ENCODE measurements around the gene E2F3. TPM values are rescaled to one million over a fixed set of nuclear protein-coding genes. Genes with fewer than 3 reads are reported as not detected.

The E2F3 gene
- total RNA-seq, 4 donors from 2014 or later = 2.2 to 16.3 (median 5.6) TPM

DNA sequence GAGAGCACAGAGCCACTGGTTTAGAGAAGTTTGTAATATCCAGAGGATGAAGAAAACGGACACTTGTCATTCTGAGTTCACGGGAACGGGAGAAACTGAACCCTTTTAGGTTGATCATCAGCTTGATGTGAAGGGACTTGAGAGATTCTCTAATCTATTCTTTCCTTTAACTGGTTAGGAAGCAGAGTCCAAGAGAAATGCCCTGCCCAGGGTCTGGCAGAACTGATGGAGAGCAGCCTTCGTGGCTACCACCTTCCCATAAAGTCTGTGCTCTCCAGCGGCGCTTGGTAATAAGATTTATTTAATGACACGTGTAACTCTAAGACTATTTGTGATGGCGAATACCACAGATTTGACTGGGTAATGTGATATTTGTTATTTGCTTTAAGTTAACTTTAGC, 36.0 kb downstream of the E2F3 start:
- Histone ChIP-seq H3K4me1 (no peaks in the 10 kb centered on the region), H3K27ac (no peak overlapping the region), H3K9me3 (no peaks in the 10 kb centered on the region), H3K27me3 (no peaks in the 10 kb centered on the region), H3K4me3 (no peak overlapping the region), H3K36me3 (no peaks in the 10 kb centered on the region)
- in situ Hi-C loops (cut with MboI; ENCODE audit: low pct_ligation_motif_present in 1 of 4, low pct_unique_long_range_greater_than_20kb in 1 of 4, low sequenced_read_pairs in 3 of 4) (no loop called here), intact Hi-C loops (cut with DNase I; ENCODE audit: low total_unique reads) (no loop called here)
- TF ChIP-seq EP300 (IDR thresholded peaks at IDR 0.05; ENCODE audit: low read depth) = no peak
- TF ChIP-seq POLR2A (IDR thresholded peaks at IDR 0.05) = no peak
- no peak for TF ChIP-seq POLR2AphosphoS5 (IDR thresholded peaks at IDR 0.05)
- TF ChIP-seq, protein P1, sequence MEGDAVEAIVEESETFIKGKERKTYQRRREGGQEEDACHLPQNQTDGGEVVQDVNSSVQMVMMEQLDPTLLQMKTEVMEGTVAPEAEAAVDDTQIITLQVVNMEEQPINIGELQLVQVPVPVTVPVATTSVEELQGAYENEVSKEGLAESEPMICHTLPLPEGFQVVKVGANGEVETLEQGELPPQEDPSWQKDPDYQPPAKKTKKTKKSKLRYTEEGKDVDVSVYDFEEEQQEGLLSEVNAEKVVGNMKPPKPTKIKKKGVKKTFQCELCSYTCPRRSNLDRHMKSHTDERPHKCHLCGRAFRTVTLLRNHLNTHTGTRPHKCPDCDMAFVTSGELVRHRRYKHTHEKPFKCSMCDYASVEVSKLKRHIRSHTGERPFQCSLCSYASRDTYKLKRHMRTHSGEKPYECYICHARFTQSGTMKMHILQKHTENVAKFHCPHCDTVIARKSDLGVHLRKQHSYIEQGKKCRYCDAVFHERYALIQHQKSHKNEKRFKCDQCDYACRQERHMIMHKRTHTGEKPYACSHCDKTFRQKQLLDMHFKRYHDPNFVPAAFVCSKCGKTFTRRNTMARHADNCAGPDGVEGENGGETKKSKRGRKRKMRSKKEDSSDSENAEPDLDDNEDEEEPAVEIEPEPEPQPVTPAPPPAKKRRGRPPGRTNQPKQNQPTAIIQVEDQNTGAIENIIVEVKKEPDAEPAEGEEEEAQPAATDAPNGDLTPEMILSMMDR (IDR thresholded peaks at IDR 0.05) = no peak
- 93 to 100% methylated on average over 4 to 8 of the region's 8 CpGs for WGBS, 2 donors (ENCODE audit: low coverage in 1 of 2)
- no peak for DNase-seq

DNA sequence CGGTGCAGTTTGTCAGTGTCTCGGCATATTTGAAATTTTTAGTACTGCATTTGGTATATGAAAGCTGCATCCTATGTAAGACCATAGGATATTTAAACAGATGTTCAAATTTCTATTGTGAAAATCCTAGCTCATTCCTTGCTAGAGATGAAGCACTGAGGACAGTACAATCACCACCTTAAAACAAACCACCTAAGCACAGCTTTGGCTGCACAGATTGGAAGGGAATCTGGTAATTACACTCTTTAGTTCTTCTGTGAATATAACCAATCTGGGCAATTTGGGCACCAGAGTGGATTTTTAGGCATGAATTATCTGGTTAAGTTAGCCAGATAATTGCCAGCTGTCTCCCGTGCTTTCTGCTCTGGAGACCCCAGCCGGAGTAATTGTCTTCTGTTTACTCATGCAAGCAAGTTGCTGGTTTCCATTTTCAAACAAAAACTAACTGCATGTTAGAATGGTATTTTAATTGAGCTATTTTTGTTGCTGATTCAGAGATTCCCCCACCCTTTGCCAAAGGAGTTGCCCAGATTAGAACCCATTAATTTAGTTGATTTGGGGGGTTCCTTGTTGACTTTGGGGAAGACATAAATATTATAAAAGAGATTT, 36.9 kb downstream of the E2F3 start:
- H3K36me3 ChIP-seq = no peaks in the 10 kb centered on the region
- no peak for DNase-seq
- intact Hi-C loops (cut with DNase I; ENCODE audit: low total_unique reads) (no loop called here), in situ Hi-C loops (cut with MboI; ENCODE audit: low pct_ligation_motif_present in 1 of 4, low pct_unique_long_range_greater_than_20kb in 1 of 4, low sequenced_read_pairs in 3 of 4) (no loop called here)
- H3K4me3 ChIP-seq = no peak overlapping the region
- H3K9me3 ChIP-seq = no peaks in the 10 kb centered on the region
- 86 to 87% methylated on average over 2 to 4 of the region's 4 CpGs for WGBS, 2 donors (ENCODE audit: low coverage in 1 of 2)
- no peak overlapping the region for H3K27ac ChIP-seq
- TF ChIP-seq, protein P1 (IDR thresholded peaks at IDR 0.05) = no peak
- TF ChIP-seq EP300 (IDR thresholded peaks at IDR 0.05; ENCODE audit: low read depth) (no peak), POLR2A (IDR thresholded peaks at IDR 0.05) (no peak), POLR2AphosphoS5 (IDR thresholded peaks at IDR 0.05) (no peak)
- H3K27me3 ChIP-seq = no peaks in the 10 kb centered on the region
- no peaks in the 10 kb centered on the region for H3K4me1 ChIP-seq

DNA sequence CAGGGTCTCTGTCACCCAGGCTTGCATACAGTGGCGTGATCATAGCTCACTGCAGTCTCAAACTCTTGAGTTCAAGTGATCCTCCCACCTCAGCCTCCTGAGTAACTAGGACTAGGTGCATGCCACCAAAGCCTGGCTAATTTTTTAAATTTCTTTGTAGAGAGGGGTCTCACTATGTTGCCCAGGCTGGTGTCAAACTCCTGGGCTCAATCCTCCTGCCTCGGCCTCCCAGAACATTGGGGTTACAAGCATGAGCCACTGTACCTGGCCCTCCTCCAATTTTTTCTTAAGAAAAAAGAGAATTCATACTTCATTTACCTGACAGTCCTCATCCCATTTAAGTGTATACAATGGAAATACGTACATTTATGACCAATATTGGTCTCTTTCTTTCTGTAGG, 37.9 kb downstream of the E2F3 start:
- 90 to 98% methylated on average over 2 to 3 of the region's 3 CpGs for WGBS, 2 donors (ENCODE audit: low coverage in 1 of 2)

DNA sequence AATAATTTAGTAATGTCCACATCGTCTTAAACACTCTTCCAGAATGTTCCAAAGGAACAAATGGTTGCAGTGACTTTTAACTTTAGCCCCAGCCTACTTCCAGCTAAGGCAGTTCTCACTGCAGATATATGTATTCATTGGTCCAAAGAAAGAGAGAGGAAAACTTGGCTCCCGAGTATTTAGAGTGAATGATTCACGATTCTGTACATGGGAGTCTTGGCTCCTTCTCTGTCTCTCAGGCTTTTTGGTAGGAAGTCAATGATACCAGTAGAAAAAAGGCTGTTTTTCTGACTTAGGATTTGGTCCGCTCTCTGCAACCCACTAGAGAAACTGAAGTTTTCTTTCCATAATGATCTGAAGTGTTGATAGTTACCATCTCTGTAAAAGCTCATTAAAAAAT, 38.6 kb downstream of the E2F3 start:
- Histone ChIP-seq H3K36me3 (no peaks in the 10 kb centered on the region), H3K27ac (no peak overlapping the region), H3K27me3 (no peaks in the 10 kb centered on the region), H3K4me3 (no peak overlapping the region), H3K9me3 (no peaks in the 10 kb centered on the region), H3K4me1 (no peaks in the 10 kb centered on the region)
- TF ChIP-seq POLR2AphosphoS5 (IDR thresholded peaks at IDR 0.05) = no peak
- no peak for TF ChIP-seq POLR2A (IDR thresholded peaks at IDR 0.05)
- TF ChIP-seq EP300 (IDR thresholded peaks at IDR 0.05; ENCODE audit: low read depth) = no peak
- TF ChIP-seq, protein P1 (IDR thresholded peaks at IDR 0.05) = no peak
- WGBS, 2 donors (ENCODE audit: low coverage in 1 of 2) = 77 to 87% methylated on average over 3 to 4 of the region's 4 CpGs
- intact Hi-C loops (cut with DNase I; ENCODE audit: low total_unique reads) = no loop called here
- no peak for DNase-seq
- in situ Hi-C loops (cut with MboI; ENCODE audit: low pct_ligation_motif_present in 1 of 4, low pct_unique_long_range_greater_than_20kb in 1 of 4, low sequenced_read_pairs in 3 of 4) = no loop called here

More for the DNA sequence above, 37.9 kb downstream of the E2F3 start:
- no peak for TF ChIP-seq POLR2AphosphoS5 (IDR thresholded peaks at IDR 0.05)
- TF ChIP-seq EP300 (IDR thresholded peaks at IDR 0.05; ENCODE audit: low read depth) = no peak
- H3K9me3 ChIP-seq = no peaks in the 10 kb centered on the region
- no peak for DNase-seq
- in situ Hi-C loops (cut with MboI; ENCODE audit: low pct_ligation_motif_present in 1 of 4, low pct_unique_long_range_greater_than_20kb in 1 of 4, low sequenced_read_pairs in 3 of 4) (no loop called here), intact Hi-C loops (cut with DNase I; ENCODE audit: low total_unique reads) (no loop called here)
- no peak overlapping the region for H3K4me3 ChIP-seq
- H3K4me1 ChIP-seq = no peaks in the 10 kb centered on the region
- H3K27ac ChIP-seq = no peak overlapping the region
- no peaks in the 10 kb centered on the region for H3K27me3 ChIP-seq
- no peaks in the 10 kb centered on the region for H3K36me3 ChIP-seq

DNA sequence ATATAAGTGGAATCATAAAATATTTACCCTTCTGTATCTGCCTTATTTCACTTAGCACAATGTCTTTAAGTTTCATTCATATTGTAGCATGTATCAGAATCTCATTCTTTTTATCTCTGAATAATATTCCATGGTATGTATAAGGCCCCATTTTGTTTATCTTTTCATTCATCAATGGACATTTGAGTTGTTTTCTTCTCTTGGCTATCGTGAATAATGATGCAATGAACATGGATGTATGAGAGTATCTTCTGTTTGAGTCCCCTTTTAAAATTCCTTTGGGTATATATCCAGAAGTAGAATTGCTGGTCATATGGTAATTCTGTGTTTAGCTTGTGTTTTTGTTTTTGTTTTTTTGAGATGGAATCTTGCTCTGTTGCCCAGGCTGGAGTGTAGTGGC, 39.6 kb downstream of the E2F3 start:
- Histone ChIP-seq H3K27ac (no peak overlapping the region), H3K4me1 (no peaks in the 10 kb centered on the region), H3K27me3 (no peaks in the 10 kb centered on the region), H3K36me3 (no peaks in the 10 kb centered on the region), H3K4me3 (no peak overlapping the region), H3K9me3 (no peaks in the 10 kb centered on the region)
- intact Hi-C loops (cut with DNase I; ENCODE audit: low total_unique reads) (no loop called here), in situ Hi-C loops (cut with MboI; ENCODE audit: low pct_ligation_motif_present in 1 of 4, low pct_unique_long_range_greater_than_20kb in 1 of 4, low sequenced_read_pairs in 3 of 4) (no loop called here)
- TF ChIP-seq POLR2A (IDR thresholded peaks at IDR 0.05) = no peak
- TF ChIP-seq POLR2AphosphoS5 (IDR thresholded peaks at IDR 0.05) = no peak
- TF ChIP-seq, protein P1 (IDR thresholded peaks at IDR 0.05) = no peak
- no peak for TF ChIP-seq EP300 (IDR thresholded peaks at IDR 0.05; ENCODE audit: low read depth)
- 95 to 100% methylated on average over 1 of the region's 1 CpG for WGBS, 2 donors (ENCODE audit: low coverage in 1 of 2)
- DNase-seq = no peak

All from transverse colon (tissue), 4 donors.